Measurements from ENCODE around the gene IL15. TPM values are rescaled to one million over a fixed set of nuclear protein-coding genes. Genes with fewer than 3 reads are reported as not detected.

Gene IL15
- total and polyA plus RNA-seq, 2 of the 8 experiments (the other 6 are each of a cell fraction or from before 2014, with no cell fraction given), result 0.30 to 0.61 TPM

GRCh38 chr4:141686146-141686775 lies 49.9 kb downstream of the IL15 start (continued):
- TF ChIP-seq CHD7 (IDR thresholded peaks at IDR 0.05; ENCODE audit: insufficient replicate concordance, low read length) (no peak), TAF1 (IDR thresholded peaks at IDR 0.05; ENCODE audit: low read depth, low read length) (no peak), SAP30 (IDR thresholded peaks at IDR 0.05; ENCODE audit: insufficient read depth, insufficient replicate concordance, low read length) (no peak), TEAD4 (IDR thresholded peaks at IDR 0.05; ENCODE audit: low read depth, low read length) (no peak), RFX5 (IDR thresholded peaks at IDR 0.05; ENCODE audit: borderline replicate concordance, low read depth, low read length) (no peak), TCF12 (IDR thresholded peaks at IDR 0.05; ENCODE audit: low read depth, low read length) (no peak), SUZ12 (IDR thresholded peaks at IDR 0.05; ENCODE audit: low read length) (no peak), HDAC2 (IDR thresholded peaks at IDR 0.05; ENCODE audit: borderline replicate concordance in 1 of 2, low read depth in 2 of 2, low read length in 2 of 2) (no peak), SP2 (IDR thresholded peaks at IDR 0.05; ENCODE audit: low read length) (no peak), RAD21 (IDR thresholded peaks at IDR 0.05 in 1 of 2, conservative IDR thresholded peaks at IDR 0.05 in 1 of 2; ENCODE audit: low read depth in 2 of 2, low read length in 2 of 2) (no peak)

Data from H1 (cell line).